ENCODE data around the gene DDX39A.

GRCh38 chr19:14394167-14394566 is 25.0 kb downstream of the DDX39A start:
- TF ChIP-seq POLR2A (IDR thresholded peaks at IDR 0.05) (no peak), EP300 (IDR thresholded peaks at IDR 0.05) (no peak), CTCF (IDR thresholded peaks at IDR 0.05) (no peak)

Measured in stomach (tissue), 4 donors.